HEK293 (cell line): ENCODE measurements around the gene CACNA1C.

ENCODE experiments used
- BCL11B ChIP-seq: fragments of 450-650 bp; formaldehyde crosslinking; IDR thresholded peaks from 2 replicates; pipeline ENCODE4 v1.5.1; 2016; ENCODE audit warnings: low read depth, missing biosample characterization, missing genetic modification characterization
- BCL6B ChIP-seq: fragments of 450-650 bp; formaldehyde crosslinking; IDR thresholded peaks from 2 replicates; pipeline ENCODE4 v1.5.1; 2017; ENCODE audit warnings: missing biosample characterization, missing genetic modification characterization
- KLF9 ChIP-seq: fragments of 450-650 bp; formaldehyde crosslinking; IDR thresholded peaks from 2 replicates; pipeline ENCODE4 v1.5.1; 2016; ENCODE audit warnings: missing biosample characterization, missing genetic modification characterization, low read depth
- SP3 ChIP-seq: fragments of 450-650 bp; formaldehyde crosslinking; IDR thresholded peaks from 2 replicates; pipeline ENCODE4 v1.5.1; 2016; ENCODE audit warnings: missing biosample characterization, missing genetic modification characterization
- ZBTB26 ChIP-seq: fragments of 450-650 bp; formaldehyde crosslinking; optimal IDR thresholded peaks from 2 replicates; pipeline ENCODE3; 2016; ENCODE audit warnings: missing biosample characterization, mild to moderate bottlenecking, missing genetic modification characterization
- ZFHX2 ChIP-seq: fragments of 450-650 bp; formaldehyde crosslinking; conservative IDR thresholded peaks from 2 replicates; pipeline ENCODE4 v1.5.1; 2016; ENCODE audit warnings: missing biosample characterization, missing genetic modification characterization
- ZNF132 ChIP-seq: fragments of 450-650 bp; formaldehyde crosslinking; IDR thresholded peaks from 2 replicates; pipeline ENCODE4 v1.5.1; 2017; ENCODE audit warnings: missing biosample characterization, missing genetic modification characterization, borderline replicate concordance
- ZNF19 ChIP-seq: fragments of 450-650 bp; formaldehyde crosslinking; IDR thresholded peaks from 2 replicates; pipeline ENCODE4; 2016; ENCODE audit warnings: missing biosample characterization, missing genetic modification characterization, low read depth
- ZNF341 ChIP-seq: fragments of 450-650 bp; formaldehyde crosslinking; IDR thresholded peaks from 2 replicates; pipeline ENCODE4; 2016; ENCODE audit warnings: low read depth, missing biosample characterization, missing genetic modification characterization
- ZNF391 ChIP-seq: fragments of 450-650 bp; formaldehyde crosslinking; IDR thresholded peaks from 2 replicates; pipeline ENCODE4 v1.5.1; 2016; ENCODE audit warnings: low read depth, missing biosample characterization, missing genetic modification characterization, borderline replicate concordance
- ZNF518A ChIP-seq: fragments of 450-650 bp; formaldehyde crosslinking; conservative IDR thresholded peaks from 2 replicates; pipeline ENCODE4 v1.5.1; 2016; ENCODE audit warnings: low read depth, missing biosample characterization, missing genetic modification characterization
- ZNF624 ChIP-seq: fragments of 450-650 bp; formaldehyde crosslinking; IDR thresholded peaks from 2 replicates; pipeline ENCODE4 v1.5.1; 2017; ENCODE audit warnings: missing biosample characterization, missing genetic modification characterization
- ZNF629 ChIP-seq: fragments of 450-650 bp; formaldehyde crosslinking; IDR thresholded peaks from 2 replicates; pipeline ENCODE4 v1.5.1; 2017; ENCODE audit warnings: missing biosample characterization, missing genetic modification characterization
- ZNF660 ChIP-seq: fragments of 450-650 bp; IDR thresholded peaks from 2 replicates; pipeline ENCODE4 v1.5.1; 2018; ENCODE audit warnings: missing biosample characterization, mild to moderate bottlenecking, missing genetic modification characterization
- ZNF670 ChIP-seq: fragments of 450-650 bp; formaldehyde crosslinking; IDR thresholded peaks from 2 replicates; pipeline ENCODE4 v1.5.1; 2016; ENCODE audit warnings: missing biosample characterization, missing genetic modification characterization, low read depth
- ZNF747 ChIP-seq: fragments of 450-650 bp; formaldehyde crosslinking; IDR thresholded peaks from 2 replicates; pipeline ENCODE4 v1.5.1; 2016; ENCODE audit warnings: missing biosample characterization, missing genetic modification characterization
- ZNF785 ChIP-seq: fragments of 450-650 bp; formaldehyde crosslinking; IDR thresholded peaks from 2 replicates; pipeline ENCODE4 v1.5.1; 2016; ENCODE audit warnings: missing biosample characterization, missing genetic modification characterization
- TF ChIP-seq, protein P1 (sequence below): fragments of 450-650 bp; formaldehyde crosslinking; IDR thresholded peaks from 2 replicates; pipeline ENCODE4 v1.5.1; 2016; ENCODE audit warnings: missing biosample characterization, missing genetic modification characterization
- TF ChIP-seq, protein P2 (sequence below): fragments of 450-650 bp; formaldehyde crosslinking; IDR thresholded peaks from 2 replicates; pipeline ENCODE4; 2016; ENCODE audit warnings: missing biosample characterization, missing genetic modification characterization
- TF ChIP-seq, protein P3 (sequence below): fragments of 450-650 bp; formaldehyde crosslinking; IDR thresholded peaks from 2 replicates; pipeline ENCODE4 v1.5.1; 2016; ENCODE audit warnings: missing biosample characterization, missing genetic modification characterization

The CACNA1C gene

DNA sequence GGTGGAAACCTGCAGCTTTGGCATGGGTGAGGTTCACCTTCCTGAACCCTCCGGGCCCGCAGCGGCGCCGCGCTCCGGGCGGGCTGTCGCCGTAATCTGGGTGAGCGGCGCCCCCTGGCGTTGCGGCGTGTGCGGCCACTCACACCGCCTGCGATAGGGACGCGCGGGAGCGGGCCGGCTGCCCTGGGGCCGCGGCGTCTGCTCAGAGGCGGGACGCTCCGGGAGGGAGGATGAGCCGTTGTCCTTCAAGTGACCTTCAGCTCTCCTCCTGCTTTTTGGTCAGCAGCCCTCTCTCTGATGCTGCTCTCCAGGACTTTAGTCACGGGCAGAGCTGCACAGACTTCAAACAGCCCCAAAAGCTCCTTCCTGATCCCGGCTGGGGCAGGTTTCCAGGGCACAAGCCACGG, 530.3 kb downstream of the CACNA1C start (continued):
- 0 out of 2 replicates have a peak, but pooled peaks have one; percentile 21 for TF ChIP-seq ZFHX2 (tag by site-specific recombination)
- TF ChIP-seq ZNF670 (tag by site-specific recombination) = no peak
- TF ChIP-seq ZNF391 (tag by site-specific recombination) = 0 out of 2 replicates have a peak, but pooled peaks have one; percentile 41
- TF ChIP-seq ZNF747 (tag by site-specific recombination) = no peak
- no peak for TF ChIP-seq SP3 (tag by site-specific recombination)
- TF ChIP-seq ZNF660 = peak; percentile 88
- TF ChIP-seq, protein P1, sequence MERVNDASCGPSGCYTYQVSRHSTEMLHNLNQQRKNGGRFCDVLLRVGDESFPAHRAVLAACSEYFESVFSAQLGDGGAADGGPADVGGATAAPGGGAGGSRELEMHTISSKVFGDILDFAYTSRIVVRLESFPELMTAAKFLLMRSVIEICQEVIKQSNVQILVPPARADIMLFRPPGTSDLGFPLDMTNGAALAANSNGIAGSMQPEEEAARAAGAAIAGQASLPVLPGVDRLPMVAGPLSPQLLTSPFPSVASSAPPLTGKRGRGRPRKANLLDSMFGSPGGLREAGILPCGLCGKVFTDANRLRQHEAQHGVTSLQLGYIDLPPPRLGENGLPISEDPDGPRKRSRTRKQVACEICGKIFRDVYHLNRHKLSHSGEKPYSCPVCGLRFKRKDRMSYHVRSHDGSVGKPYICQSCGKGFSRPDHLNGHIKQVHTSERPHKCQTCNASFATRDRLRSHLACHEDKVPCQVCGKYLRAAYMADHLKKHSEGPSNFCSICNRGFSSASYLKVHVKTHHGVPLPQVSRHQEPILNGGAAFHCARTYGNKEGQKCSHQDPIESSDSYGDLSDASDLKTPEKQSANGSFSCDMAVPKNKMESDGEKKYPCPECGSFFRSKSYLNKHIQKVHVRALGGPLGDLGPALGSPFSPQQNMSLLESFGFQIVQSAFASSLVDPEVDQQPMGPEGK = no peak
- no peak for TF ChIP-seq ZNF518A (tag by site-specific recombination)
- no peak for TF ChIP-seq ZNF19
- no peak for TF ChIP-seq ZNF785 (tag by site-specific recombination)
- no peak for TF ChIP-seq ZNF341
- TF ChIP-seq BCL11B (tag by site-specific recombination) = no peak
- TF ChIP-seq, protein P2, sequence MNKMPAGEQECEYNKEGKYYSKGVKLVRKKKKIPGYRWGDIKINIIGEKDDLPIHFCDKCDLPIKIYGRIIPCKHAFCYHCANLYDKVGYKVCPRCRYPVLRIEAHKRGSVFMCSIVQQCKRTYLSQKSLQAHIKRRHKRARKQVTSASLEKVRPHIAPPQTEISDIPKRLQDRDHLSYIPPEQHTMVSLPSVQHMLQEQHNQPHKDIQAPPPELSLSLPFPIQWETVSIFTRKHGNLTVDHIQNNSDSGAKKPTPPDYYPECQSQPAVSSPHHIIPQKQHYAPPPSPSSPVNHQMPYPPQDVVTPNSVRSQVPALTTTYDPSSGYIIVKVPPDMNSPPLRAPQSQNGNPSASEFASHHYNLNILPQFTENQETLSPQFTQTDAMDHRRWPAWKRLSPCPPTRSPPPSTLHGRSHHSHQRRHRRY (tag by site-specific recombination) = no peak
- TF ChIP-seq ZNF629 (tag by site-specific recombination) = no peak
- TF ChIP-seq, protein P3, sequence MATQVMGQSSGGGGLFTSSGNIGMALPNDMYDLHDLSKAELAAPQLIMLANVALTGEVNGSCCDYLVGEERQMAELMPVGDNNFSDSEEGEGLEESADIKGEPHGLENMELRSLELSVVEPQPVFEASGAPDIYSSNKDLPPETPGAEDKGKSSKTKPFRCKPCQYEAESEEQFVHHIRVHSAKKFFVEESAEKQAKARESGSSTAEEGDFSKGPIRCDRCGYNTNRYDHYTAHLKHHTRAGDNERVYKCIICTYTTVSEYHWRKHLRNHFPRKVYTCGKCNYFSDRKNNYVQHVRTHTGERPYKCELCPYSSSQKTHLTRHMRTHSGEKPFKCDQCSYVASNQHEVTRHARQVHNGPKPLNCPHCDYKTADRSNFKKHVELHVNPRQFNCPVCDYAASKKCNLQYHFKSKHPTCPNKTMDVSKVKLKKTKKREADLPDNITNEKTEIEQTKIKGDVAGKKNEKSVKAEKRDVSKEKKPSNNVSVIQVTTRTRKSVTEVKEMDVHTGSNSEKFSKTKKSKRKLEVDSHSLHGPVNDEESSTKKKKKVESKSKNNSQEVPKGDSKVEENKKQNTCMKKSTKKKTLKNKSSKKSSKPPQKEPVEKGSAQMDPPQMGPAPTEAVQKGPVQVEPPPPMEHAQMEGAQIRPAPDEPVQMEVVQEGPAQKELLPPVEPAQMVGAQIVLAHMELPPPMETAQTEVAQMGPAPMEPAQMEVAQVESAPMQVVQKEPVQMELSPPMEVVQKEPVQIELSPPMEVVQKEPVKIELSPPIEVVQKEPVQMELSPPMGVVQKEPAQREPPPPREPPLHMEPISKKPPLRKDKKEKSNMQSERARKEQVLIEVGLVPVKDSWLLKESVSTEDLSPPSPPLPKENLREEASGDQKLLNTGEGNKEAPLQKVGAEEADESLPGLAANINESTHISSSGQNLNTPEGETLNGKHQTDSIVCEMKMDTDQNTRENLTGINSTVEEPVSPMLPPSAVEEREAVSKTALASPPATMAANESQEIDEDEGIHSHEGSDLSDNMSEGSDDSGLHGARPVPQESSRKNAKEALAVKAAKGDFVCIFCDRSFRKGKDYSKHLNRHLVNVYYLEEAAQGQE (tag by site-specific recombination) = no peak
- TF ChIP-seq ZNF132 (tag by site-specific recombination) = no peak
- TF ChIP-seq BCL6B (tag by site-specific recombination) = no peak
- peak; percentile 68 for TF ChIP-seq ZBTB26 (tag by site-specific recombination)
- no peak for TF ChIP-seq ZNF624
- TF ChIP-seq KLF9 (tag by site-specific recombination) = peak; percentile 46; the same call in 1 of the 2 replicates
- TF ChIP-seq, all 188 proteins: peak for 15
